Measurements from ENCODE around the gene PLEKHA5. TPM values are rescaled to one million over a fixed set of nuclear protein-coding genes. Genes with fewer than 3 reads are reported as not detected.

Gene PLEKHA5
- total RNA-seq, 4 donors from 2014 or later = 34.5 to 120 (median 60.0) TPM

GRCh38 chr12:19179986-19180385 is 50.5 kb downstream of the PLEKHA5 start:
- Histone ChIP-seq H3K27ac (no peak overlapping the region), H3K27me3 (no peaks in the 10 kb centered on the region), H3K36me3 (no peaks in the 10 kb centered on the region), H3K4me1 (peaks cover 0 to 83% (median under 1%) of the 10 kb centered on the region in 3 donors), H3K9me3 (no peaks in the 10 kb centered on the region), H3K4me3 (no peak overlapping the region)
- no peak for ATAC-seq
- 86 to 87% methylated on average over 4 of the region's 4 CpGs for WGBS, 2 donors (ENCODE audit: low coverage in 1 of 2)
- no peak for TF ChIP-seq CTCF (IDR thresholded peaks at IDR 0.05)
- no peak for TF ChIP-seq POLR2A (IDR thresholded peaks at IDR 0.05)
- TF ChIP-seq POLR2AphosphoS5 (IDR thresholded peaks at IDR 0.05) = no peak
- no peak for TF ChIP-seq EP300 (IDR thresholded peaks at IDR 0.05)

GRCh38 chr12:19181666-19182426 is 52.3 kb downstream of the PLEKHA5 start:
- Histone ChIP-seq H3K36me3 (no peaks in the 10 kb centered on the region), H3K4me1 (peaks cover 4 to 88% (median 12%) of the 10 kb centered on the region in 3 donors), H3K4me3 (no peak overlapping the region), H3K27ac (no peak overlapping the region), H3K9me3 (no peaks in the 10 kb centered on the region), H3K27me3 (no peaks in the 10 kb centered on the region)
- no peak for ATAC-seq
- no peak for TF ChIP-seq POLR2A (IDR thresholded peaks at IDR 0.05)
- TF ChIP-seq CTCF (IDR thresholded peaks at IDR 0.05) = peak in 1 of 4 experiments; percentile 27
- WGBS, 2 donors (ENCODE audit: low coverage in 1 of 2) = 74 to 83% methylated on average over 5 to 6 of the region's 8 CpGs

- peaks cover 12 to 91% (median 12%) of the 10 kb centered on the region in 3 donors for H3K4me1 ChIP-seq
- H3K27me3 ChIP-seq = no peaks in the 10 kb centered on the region
- H3K4me3 ChIP-seq = no peak overlapping the region
- TF ChIP-seq POLR2A (IDR thresholded peaks at IDR 0.05) (no peak), CTCF (IDR thresholded peaks at IDR 0.05) (peak in 1 of 4 experiments; percentile 13), POLR2AphosphoS5 (IDR thresholded peaks at IDR 0.05) (no peak), EP300 (IDR thresholded peaks at IDR 0.05) (no peak)
- H3K9me3 ChIP-seq = no peaks in the 10 kb centered on the region
- WGBS, 2 donors (ENCODE audit: low coverage in 1 of 2) = 88 to 92% methylated on average over 4 to 5 of the region's 5 CpGs
- no peak overlapping the region for H3K27ac ChIP-seq
- H3K36me3 ChIP-seq = no peaks in the 10 kb centered on the region
- ATAC-seq = no peak
Measured at GRCh38 chr12:19183121-19183838, 53.7 kb downstream of the PLEKHA5 start.

- no peak for TF ChIP-seq EP300 (IDR thresholded peaks at IDR 0.05)
- TF ChIP-seq POLR2A (IDR thresholded peaks at IDR 0.05) = no peak
- no peak for TF ChIP-seq POLR2AphosphoS5 (IDR thresholded peaks at IDR 0.05)
- no peak for TF ChIP-seq CTCF (IDR thresholded peaks at IDR 0.05)
- no peaks in the 10 kb centered on the region for H3K27me3 ChIP-seq
- H3K36me3 ChIP-seq = no peaks in the 10 kb centered on the region
- no peak overlapping the region for H3K4me3 ChIP-seq
- ATAC-seq = no peak
- H3K4me1 ChIP-seq = peaks cover 18 to 94% (median 18%) of the 10 kb centered on the region in 3 donors
- H3K9me3 ChIP-seq = no peaks in the 10 kb centered on the region
- peak overlapping the region in 1 of 4 donors; percentile 43 for H3K27ac ChIP-seq
- 61 to 64% methylated on average over 3 of the region's 3 CpGs for WGBS, 2 donors (ENCODE audit: low coverage in 1 of 2)
Measured at GRCh38 chr12:19185262-19185929, 55.9 kb downstream of the PLEKHA5 start.
